Astrocyte (in vitro differentiated cells and primary cell): ENCODE data around the gene ETV1. TPM values are rescaled to one million over a fixed set of nuclear protein-coding genes. Genes with fewer than 3 reads are reported as not detected.
A peak's percentile ranks its signal among the peaks of the same experiment; 100 is the strongest.

Source experiments
- DNase-seq: peaks from one replicate; pipeline ENCODE4 v3.0.0-alpha.2; 2010; ENCODE audit warnings: low read depth
- FAIRE-seq: peaks from 2 replicates; lab custom pipeline; 2011; peaks lifted over from hg19 to GRCh38; lab: Jason Lieb, UNC
- H2AFZ ChIP-seq: 2 replicates; pipeline ENCODE4 v1.6.0; 2012; ENCODE audit warnings: low read depth, low read length, inconsistent platforms
- H3K27ac ChIP-seq: 2 replicates; pipeline ENCODE4 v1.5.1; 2011; ENCODE audit warnings: low read depth, low read length, inconsistent platforms
- H3K27me3 ChIP-seq: 2 replicates; pipeline ENCODE4 v1.6.0; 2011; ENCODE audit warnings: low read length, inconsistent platforms; ENCODE audit not compliant: insufficient read depth
- H3K36me3 ChIP-seq: 2 replicates; pipeline ENCODE4 v1.5.1; 2011; ENCODE audit warnings: low read length, inconsistent platforms; ENCODE audit not compliant: insufficient read depth
- H3K4me1 ChIP-seq: 2 replicates; pipeline ENCODE4 v1.5.1; 2011; ENCODE audit warnings: low read length, inconsistent platforms; ENCODE audit not compliant: insufficient read depth
- H3K4me2 ChIP-seq: 2 replicates; pipeline ENCODE4 v1.6.0; 2012; ENCODE audit warnings: low read length, inconsistent platforms
- H3K4me3 ChIP-seq: 2 replicates; pipeline ENCODE4 v1.5.1; 2011; ENCODE audit warnings: low read depth, mild to moderate bottlenecking, low read length, inconsistent platforms; ENCODE audit not compliant: insufficient read depth
- H3K79me2 ChIP-seq: 2 replicates; pipeline ENCODE4 v1.6.0; 2012; ENCODE audit warnings: mild to moderate bottlenecking, low read length, inconsistent platforms; ENCODE audit not compliant: insufficient read depth
- H3K9ac ChIP-seq: 2 replicates; pipeline ENCODE4 v1.6.0; 2012; ENCODE audit warnings: mild to moderate bottlenecking, low read length, inconsistent platforms
- H3K9me3 ChIP-seq: 2 replicates; pipeline ENCODE4 v1.5.1; 2012; ENCODE audit warnings: low read depth, mild to moderate bottlenecking, low read length, inconsistent platforms; ENCODE audit not compliant: insufficient read depth
- H4K20me1 ChIP-seq: 2 replicates; pipeline ENCODE4 v1.6.0; 2012; ENCODE audit warnings: low read length, inconsistent platforms; ENCODE audit not compliant: insufficient read depth
- H3K27ac Mint-ChIP-seq: one replicate; pipeline ENCODE4 v1.8.0; 2021; ENCODE audit warnings: mild to moderate bottlenecking, mixed read lengths; ENCODE audit not compliant: unreplicated experiment
- H3K27me3 Mint-ChIP-seq: one replicate; pipeline ENCODE4 v1.8.0; 2021; ENCODE audit warnings: low read depth, mixed read lengths; ENCODE audit not compliant: unreplicated experiment
- H3K36me3 Mint-ChIP-seq: one replicate; pipeline ENCODE4 v1.8.0; 2021; ENCODE audit warnings: low read depth, mixed read lengths; ENCODE audit not compliant: unreplicated experiment
- H3K4me1 Mint-ChIP-seq: one replicate; pipeline ENCODE4 v1.8.0; 2021; ENCODE audit warnings: low read depth, mixed read lengths; ENCODE audit not compliant: unreplicated experiment
- H3K4me3 Mint-ChIP-seq: one replicate; pipeline ENCODE4 v1.8.0; 2021; ENCODE audit warnings: mild to moderate bottlenecking, moderate library complexity, mixed read lengths; ENCODE audit not compliant: unreplicated experiment
- H3K9me3 Mint-ChIP-seq: one replicate; pipeline ENCODE4 v1.8.0; 2021; ENCODE audit warnings: mild to moderate bottlenecking, mixed read lengths; ENCODE audit not compliant: unreplicated experiment
- EZH2 ChIP-seq: IDR thresholded peaks from 2 replicates; pipeline ENCODE4 v1.6.1; 2012; ENCODE audit warnings: mild to moderate bottlenecking, low read length, inconsistent platforms; ENCODE audit not compliant: insufficient read depth
- total RNA-seq: library from RNA; stranded (reverse); gene quantifications from 2 replicates; pipeline ENCODE4 v1.2.1, GENCODE V29; 2021
- TF ChIP-seq, protein P1 (sequence below): IDR thresholded peaks from 2 replicates; pipeline ENCODE4 v1.5.1; 2011; ENCODE audit warnings: low read depth, mild to moderate bottlenecking, inconsistent platforms, low read length, moderate library complexity; ENCODE audit not compliant: insufficient read depth

The ETV1 gene
- total RNA-seq, 1 donor from 2014 or later = 12.6 TPM

DNA sequence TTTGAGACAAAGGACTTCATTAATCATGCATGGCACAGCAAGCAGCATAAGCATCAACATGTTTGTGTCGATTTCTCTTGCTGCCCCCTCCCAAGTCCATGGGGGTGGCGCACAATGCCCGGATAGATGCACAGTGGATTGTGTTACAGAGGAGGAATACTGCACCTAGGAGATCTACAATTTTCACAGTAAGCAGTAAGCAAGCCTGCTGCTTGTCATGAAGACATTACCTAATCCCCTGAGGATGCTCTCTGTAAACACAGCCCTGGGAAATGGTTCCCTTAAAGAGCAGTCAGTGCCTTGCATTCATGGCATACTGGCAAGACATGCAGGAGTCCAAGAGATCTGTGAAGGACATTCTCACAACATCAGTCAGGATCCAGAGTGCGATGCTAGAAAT, 137.7 kb downstream of the ETV1 start:
- Histone ChIP-seq H3K4me3 (no peak overlapping the region), H3K4me1 (peaks cover 25% of the 10 kb centered on the region), H2AFZ (no peak overlapping the region), H3K9ac (no peak overlapping the region), H4K20me1 (no peaks in the 10 kb centered on the region), H3K27me3 (no peaks in the 10 kb centered on the region), H3K4me2 (peak overlapping the region; percentile 15), H3K79me2 (no peaks in the 10 kb centered on the region), H3K27ac (no peak overlapping the region), H3K36me3 (no peaks in the 10 kb centered on the region), H3K9me3 (no peaks in the 10 kb centered on the region)
- peaks cover 29% of the 10 kb centered on the region for H3K4me1 Mint-ChIP-seq
- peak overlapping the region; percentile 48 for H3K27ac Mint-ChIP-seq
- TF ChIP-seq EZH2 = no peak
- TF ChIP-seq, protein P1, sequence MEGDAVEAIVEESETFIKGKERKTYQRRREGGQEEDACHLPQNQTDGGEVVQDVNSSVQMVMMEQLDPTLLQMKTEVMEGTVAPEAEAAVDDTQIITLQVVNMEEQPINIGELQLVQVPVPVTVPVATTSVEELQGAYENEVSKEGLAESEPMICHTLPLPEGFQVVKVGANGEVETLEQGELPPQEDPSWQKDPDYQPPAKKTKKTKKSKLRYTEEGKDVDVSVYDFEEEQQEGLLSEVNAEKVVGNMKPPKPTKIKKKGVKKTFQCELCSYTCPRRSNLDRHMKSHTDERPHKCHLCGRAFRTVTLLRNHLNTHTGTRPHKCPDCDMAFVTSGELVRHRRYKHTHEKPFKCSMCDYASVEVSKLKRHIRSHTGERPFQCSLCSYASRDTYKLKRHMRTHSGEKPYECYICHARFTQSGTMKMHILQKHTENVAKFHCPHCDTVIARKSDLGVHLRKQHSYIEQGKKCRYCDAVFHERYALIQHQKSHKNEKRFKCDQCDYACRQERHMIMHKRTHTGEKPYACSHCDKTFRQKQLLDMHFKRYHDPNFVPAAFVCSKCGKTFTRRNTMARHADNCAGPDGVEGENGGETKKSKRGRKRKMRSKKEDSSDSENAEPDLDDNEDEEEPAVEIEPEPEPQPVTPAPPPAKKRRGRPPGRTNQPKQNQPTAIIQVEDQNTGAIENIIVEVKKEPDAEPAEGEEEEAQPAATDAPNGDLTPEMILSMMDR = no peak
- DNase-seq = peak; percentile 71
- H3K4me3 Mint-ChIP-seq = no peak overlapping the region
- peaks cover 3% of the 10 kb centered on the region for H3K9me3 Mint-ChIP-seq
- H3K27me3 Mint-ChIP-seq = no peaks in the 10 kb centered on the region
- FAIRE-seq = no peak
- no peaks in the 10 kb centered on the region for H3K36me3 Mint-ChIP-seq

DNA sequence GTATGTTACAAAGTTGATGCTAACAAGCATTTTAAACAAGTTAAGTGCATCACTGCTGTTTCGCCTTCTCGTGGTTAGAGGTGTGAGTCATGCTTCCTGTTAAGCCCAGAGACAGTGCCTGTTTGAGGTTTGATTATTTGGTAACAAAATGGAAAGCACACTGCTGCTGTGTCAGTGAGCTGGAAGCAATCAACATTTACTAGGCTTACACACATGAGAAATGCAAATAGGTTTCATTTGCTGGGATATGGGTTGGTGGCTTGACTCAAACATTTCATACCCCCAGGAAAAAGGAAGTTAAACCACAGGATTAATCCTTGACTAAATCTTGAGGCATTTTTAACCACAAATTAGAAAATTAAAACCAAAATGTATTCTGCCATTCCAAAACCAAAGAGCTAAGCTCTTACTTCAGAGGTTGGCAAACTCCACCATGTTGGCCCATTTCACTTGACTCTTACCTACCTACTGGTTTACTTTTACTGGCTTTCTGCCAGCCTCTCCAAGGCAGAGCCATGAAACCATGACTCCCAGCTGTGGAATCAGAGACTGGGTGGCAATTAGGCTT, 139.2 kb downstream of the ETV1 start:
- TF ChIP-seq EZH2 = no peak
- peaks cover 29% of the 10 kb centered on the region for H3K4me1 Mint-ChIP-seq
- Histone ChIP-seq H2AFZ (no peak overlapping the region), H3K4me3 (no peak overlapping the region), H3K27ac (peak overlapping the region; percentile 58), H3K9ac (peak overlapping the region; percentile 36), H3K4me1 (peaks cover 25% of the 10 kb centered on the region), H3K36me3 (no peaks in the 10 kb centered on the region), H4K20me1 (no peaks in the 10 kb centered on the region), H3K27me3 (no peaks in the 10 kb centered on the region), H3K4me2 (peak overlapping the region; percentile 64), H3K9me3 (no peaks in the 10 kb centered on the region), H3K79me2 (no peaks in the 10 kb centered on the region)
- H3K36me3 Mint-ChIP-seq = no peaks in the 10 kb centered on the region
- H3K27ac Mint-ChIP-seq = peak overlapping the region; percentile 97
- H3K4me3 Mint-ChIP-seq = peak overlapping the region; percentile 17
- H3K27me3 Mint-ChIP-seq = no peaks in the 10 kb centered on the region
- DNase-seq (peak; percentile 99), FAIRE-seq (peak; percentile 100)
- peaks cover 3% of the 10 kb centered on the region for H3K9me3 Mint-ChIP-seq

- no peak overlapping the region for H2AFZ ChIP-seq
- no peak overlapping the region for H3K4me3 Mint-ChIP-seq
- peak overlapping the region; percentile 97 for H3K27ac Mint-ChIP-seq
These were observed 140.1 kb downstream of the ETV1 start for GRCh38 chr7:13849163-13849892.

More at GRCh38 chr7:13849163-13849892, 140.1 kb downstream of the ETV1 start:
- H3K9me3 Mint-ChIP-seq = peaks cover 3% of the 10 kb centered on the region
- Histone ChIP-seq H3K79me2 (no peaks in the 10 kb centered on the region), H4K20me1 (no peaks in the 10 kb centered on the region), H3K4me3 (no peak overlapping the region), H3K9ac (peak overlapping the region; percentile 36), H3K27ac (peak overlapping the region; percentile 58), H3K27me3 (no peaks in the 10 kb centered on the region), H3K36me3 (no peaks in the 10 kb centered on the region), H3K4me1 (peaks cover 25% of the 10 kb centered on the region), H3K9me3 (no peaks in the 10 kb centered on the region), H3K4me2 (peak overlapping the region; percentile 64)
- H3K36me3 Mint-ChIP-seq = no peaks in the 10 kb centered on the region
- DNase-seq (no peak), FAIRE-seq (no peak)
- TF ChIP-seq, protein P1 = no peak
- no peak for TF ChIP-seq EZH2
- no peaks in the 10 kb centered on the region for H3K27me3 Mint-ChIP-seq
- H3K4me1 Mint-ChIP-seq = peaks cover 29% of the 10 kb centered on the region
